DMS114 treated with DMSO at 0.1 percent for 48 hours (cell line): ENCODE measurements around the gene CCDC60.
"Not testable (repeated sequence)": the region's sequence is repeated elsewhere in the genome, so short reads cannot be mapped to it uniquely, and the experiment has no call there.

Experiments used
- DNase-seq: peaks from one replicate; lab custom pipeline; 2025; ENCODE audit not compliant: unreplicated experiment; lab: John Stamatoyannopoulos, UW

CCDC60 gene

GRCh38 chr12:119338593-119339363 is 4.2 kb downstream of the CCDC60 start:
- DNase-seq, result no peak

- no peak for DNase-seq
Observed at GRCh38 chr12:119340578-119340977, 6.0 kb downstream of the CCDC60 start.

GRCh38 chr12:119341020-119341419 is 6.5 kb downstream of the CCDC60 start:
- DNase-seq, result no peak

GRCh38 chr12:119341988-119342387 is 7.5 kb downstream of the CCDC60 start:
- DNase-seq, result no peak

- DNase-seq, result no peak
Observed at GRCh38 chr12:119343130-119343529, 8.6 kb downstream of the CCDC60 start.

GRCh38 chr12:119354172-119354571 is 19.6 kb downstream of the CCDC60 start:
- DNase-seq, result no peak

GRCh38 chr12:119360366-119360765 is 25.8 kb downstream of the CCDC60 start:
- DNase-seq, result not testable (repeated sequence)

- DNase-seq, result no peak
Observed at GRCh38 chr12:119363037-119363436, 28.5 kb downstream of the CCDC60 start.

GRCh38 chr12:119363490-119363889 is 29.0 kb downstream of the CCDC60 start:
- DNase-seq, result no peak

- no peak for DNase-seq
Observed at GRCh38 chr12:119365451-119365850, 30.9 kb downstream of the CCDC60 start.

- no peak for DNase-seq
Observed at GRCh38 chr12:119366007-119366406, 31.5 kb downstream of the CCDC60 start.

GRCh38 chr12:119369161-119369560 is 34.6 kb downstream of the CCDC60 start:
- no peak for DNase-seq

- DNase-seq, result no peak
Observed at GRCh38 chr12:119369907-119370546, 35.5 kb downstream of the CCDC60 start.

GRCh38 chr12:119372540-119372939 is 38.0 kb downstream of the CCDC60 start:
- no peak for DNase-seq

- no peak for DNase-seq
Observed at GRCh38 chr12:119373001-119373400, 38.5 kb downstream of the CCDC60 start.

GRCh38 chr12:119373666-119374065 is 39.1 kb downstream of the CCDC60 start:
- DNase-seq, result no peak

- no peak for DNase-seq
Observed at GRCh38 chr12:119374635-119375034, 40.1 kb downstream of the CCDC60 start.

- no peak for DNase-seq
Observed at GRCh38 chr12:119375075-119375882, 40.8 kb downstream of the CCDC60 start.

- DNase-seq, result no peak
Observed at GRCh38 chr12:119375883-119376190, 41.3 kb downstream of the CCDC60 start.

GRCh38 chr12:119378903-119379302 is 44.4 kb downstream of the CCDC60 start:
- DNase-seq, result no peak

- no peak for DNase-seq
Observed at GRCh38 chr12:119381471-119382235, 47.1 kb downstream of the CCDC60 start.
